GM10266 (cell line): ENCODE measurements around the gene SLC25A41.

Source experiments
- DNase-seq: peaks from one replicate; pipeline ENCODE4 v3.0.0; 2012; ENCODE audit errors: extremely low spot score
- TF ChIP-seq, protein P1 (sequence below): IDR thresholded peaks from 2 replicates; pipeline ENCODE4 v1.5.1; 2012; ENCODE audit warnings: mild to moderate bottlenecking, low read depth; ENCODE audit not compliant: control insufficient read depth, insufficient read depth; ENCODE audit errors: missing control alignments

The SLC25A41 gene

DNA sequence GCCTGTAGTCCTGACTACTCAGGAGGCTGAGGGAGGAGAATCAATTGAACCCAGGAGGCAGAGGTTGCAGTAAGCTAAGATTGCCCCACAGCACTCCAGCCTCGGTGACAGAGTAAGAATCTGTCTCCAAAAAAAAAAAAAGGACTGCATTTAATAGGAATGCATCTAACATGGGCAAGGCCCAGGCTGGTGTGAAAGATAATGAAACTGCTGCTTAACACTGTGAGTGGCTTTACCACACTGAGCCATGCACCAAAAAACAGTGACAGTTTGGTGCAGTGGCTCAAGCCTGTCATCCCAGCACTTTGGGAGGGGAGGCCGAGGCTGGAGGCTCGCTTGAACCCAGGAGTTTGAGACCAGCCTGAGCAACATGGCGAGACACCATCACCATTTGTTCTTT lies 49.2 kb downstream of the SLC25A41 start:
- no peak for DNase-seq
- TF ChIP-seq, protein P1, sequence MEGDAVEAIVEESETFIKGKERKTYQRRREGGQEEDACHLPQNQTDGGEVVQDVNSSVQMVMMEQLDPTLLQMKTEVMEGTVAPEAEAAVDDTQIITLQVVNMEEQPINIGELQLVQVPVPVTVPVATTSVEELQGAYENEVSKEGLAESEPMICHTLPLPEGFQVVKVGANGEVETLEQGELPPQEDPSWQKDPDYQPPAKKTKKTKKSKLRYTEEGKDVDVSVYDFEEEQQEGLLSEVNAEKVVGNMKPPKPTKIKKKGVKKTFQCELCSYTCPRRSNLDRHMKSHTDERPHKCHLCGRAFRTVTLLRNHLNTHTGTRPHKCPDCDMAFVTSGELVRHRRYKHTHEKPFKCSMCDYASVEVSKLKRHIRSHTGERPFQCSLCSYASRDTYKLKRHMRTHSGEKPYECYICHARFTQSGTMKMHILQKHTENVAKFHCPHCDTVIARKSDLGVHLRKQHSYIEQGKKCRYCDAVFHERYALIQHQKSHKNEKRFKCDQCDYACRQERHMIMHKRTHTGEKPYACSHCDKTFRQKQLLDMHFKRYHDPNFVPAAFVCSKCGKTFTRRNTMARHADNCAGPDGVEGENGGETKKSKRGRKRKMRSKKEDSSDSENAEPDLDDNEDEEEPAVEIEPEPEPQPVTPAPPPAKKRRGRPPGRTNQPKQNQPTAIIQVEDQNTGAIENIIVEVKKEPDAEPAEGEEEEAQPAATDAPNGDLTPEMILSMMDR, result no peak

DNA sequence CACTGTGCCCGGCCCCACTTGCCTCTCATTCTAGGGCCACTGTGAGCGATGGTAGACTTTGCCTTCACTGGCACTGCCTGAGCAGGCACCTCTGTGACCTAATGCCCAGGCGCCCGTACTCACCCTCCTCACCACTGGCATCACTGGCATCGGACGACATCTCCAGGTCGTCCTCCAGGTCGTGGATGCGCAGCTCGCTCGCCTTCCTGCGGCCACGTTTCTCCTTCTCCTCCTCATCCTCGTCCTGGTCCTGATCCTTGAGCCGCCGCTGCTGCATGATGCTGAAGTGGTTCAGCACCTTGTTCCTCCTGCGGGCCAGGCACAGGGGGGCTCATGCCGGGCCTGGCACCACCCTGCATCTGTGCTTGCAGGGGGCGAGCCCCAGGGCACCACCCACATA lies 50.4 kb downstream of the SLC25A41 start:
- no peak for DNase-seq
- TF ChIP-seq, protein P1, result no peak

DNA sequence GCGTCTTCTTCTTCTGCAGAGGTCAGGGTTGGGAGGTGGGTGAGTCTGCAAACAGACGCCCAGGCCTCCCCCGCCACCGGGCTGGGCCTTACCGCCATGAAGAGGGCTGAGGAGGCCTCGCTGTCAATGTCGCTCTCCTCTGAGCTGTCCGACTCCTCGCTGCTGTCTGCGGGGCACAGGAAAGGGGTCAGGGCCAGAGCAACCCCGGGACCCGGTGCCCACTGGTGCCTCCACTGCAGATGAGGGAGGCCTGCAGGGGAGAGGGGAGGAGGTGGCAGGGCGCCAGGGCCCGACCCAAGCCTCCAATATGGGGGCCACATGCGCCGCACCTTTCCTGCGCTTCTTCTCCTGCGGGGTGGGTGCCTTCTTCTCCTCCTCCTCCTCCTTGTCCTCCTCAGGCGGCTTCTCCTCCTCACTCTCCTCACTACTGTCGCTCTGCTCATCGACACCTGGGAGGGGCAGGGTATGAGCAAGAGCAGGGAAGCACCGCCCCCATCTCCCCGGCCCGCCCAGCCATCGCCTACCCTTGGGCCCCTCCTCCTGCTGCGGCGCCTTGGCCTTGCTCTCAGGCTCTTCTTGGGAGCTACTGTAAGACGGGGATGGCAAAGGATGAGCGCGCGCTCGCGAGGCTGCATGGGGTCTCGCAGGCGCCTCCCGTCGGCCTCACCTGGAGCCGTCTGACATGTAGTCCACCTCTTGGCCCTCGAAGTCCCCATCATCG lies 52.4 kb downstream of the SLC25A41 start:
- no peak for DNase-seq
- TF ChIP-seq, protein P1, result no peak

DNA sequence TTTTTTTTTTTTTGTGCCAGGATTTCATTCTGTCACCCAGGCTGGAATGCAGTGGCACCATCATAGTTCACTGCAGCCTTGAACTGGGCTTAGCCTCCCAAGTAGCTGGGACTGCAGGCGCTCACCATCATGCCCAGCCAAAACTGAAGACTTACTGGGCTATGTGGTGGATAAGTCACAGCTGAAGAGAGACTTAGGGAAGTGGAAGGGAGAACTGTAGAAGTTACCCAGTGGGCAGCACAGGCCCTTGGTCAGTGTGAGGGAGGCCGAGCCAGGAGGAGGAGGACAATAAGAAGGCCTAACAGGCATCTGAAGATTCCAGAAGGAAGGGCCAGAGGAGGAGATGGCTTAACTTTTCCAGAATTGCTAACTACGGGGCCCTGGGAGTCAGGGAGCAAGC lies 53.8 kb downstream of the SLC25A41 start:
- TF ChIP-seq, protein P1, result no peak
- DNase-seq, result no peak

DNA sequence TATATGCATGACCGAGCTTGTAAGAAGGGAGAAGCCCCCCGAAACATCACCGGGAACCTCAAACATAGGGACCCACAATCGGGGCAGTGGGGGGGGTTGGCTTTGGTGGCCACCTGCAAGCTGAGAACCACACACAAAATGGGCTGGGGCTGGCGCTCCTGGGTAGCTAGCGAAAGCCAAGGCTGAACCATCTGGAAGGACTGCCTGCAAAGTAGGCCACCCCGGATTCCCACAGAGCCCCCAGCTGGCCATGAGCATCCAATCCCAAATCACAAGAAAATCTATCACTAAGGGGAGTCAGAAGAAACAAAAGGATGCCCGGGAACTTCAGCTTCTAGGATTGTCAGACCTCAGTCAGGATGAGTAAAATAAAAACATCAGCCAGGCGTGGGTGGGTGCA lies 55.1 kb downstream of the SLC25A41 start:
- no peak for DNase-seq
- TF ChIP-seq, protein P1, result no peak

DNA sequence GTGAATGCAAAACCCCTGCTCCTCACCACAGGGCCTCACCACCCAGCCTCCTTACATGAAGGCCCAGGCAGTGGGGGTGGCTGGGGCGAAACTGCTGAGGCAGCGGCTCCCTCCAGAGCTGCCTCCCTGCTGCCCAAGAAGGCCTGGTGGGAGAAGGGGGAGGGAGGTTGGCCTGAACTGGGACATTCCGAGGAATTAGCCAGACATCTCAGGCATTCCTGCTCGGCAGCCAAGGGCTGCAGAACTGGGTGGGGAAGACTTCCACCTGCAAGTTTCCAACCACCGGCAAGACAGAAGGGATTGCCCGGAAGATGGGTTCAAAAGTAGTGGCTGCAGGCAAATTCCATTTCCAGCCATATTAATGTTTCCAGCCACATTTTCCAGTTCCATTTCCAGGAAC lies 55.5 kb downstream of the SLC25A41 start:
- TF ChIP-seq, protein P1, result no peak
- DNase-seq, result no peak

DNA sequence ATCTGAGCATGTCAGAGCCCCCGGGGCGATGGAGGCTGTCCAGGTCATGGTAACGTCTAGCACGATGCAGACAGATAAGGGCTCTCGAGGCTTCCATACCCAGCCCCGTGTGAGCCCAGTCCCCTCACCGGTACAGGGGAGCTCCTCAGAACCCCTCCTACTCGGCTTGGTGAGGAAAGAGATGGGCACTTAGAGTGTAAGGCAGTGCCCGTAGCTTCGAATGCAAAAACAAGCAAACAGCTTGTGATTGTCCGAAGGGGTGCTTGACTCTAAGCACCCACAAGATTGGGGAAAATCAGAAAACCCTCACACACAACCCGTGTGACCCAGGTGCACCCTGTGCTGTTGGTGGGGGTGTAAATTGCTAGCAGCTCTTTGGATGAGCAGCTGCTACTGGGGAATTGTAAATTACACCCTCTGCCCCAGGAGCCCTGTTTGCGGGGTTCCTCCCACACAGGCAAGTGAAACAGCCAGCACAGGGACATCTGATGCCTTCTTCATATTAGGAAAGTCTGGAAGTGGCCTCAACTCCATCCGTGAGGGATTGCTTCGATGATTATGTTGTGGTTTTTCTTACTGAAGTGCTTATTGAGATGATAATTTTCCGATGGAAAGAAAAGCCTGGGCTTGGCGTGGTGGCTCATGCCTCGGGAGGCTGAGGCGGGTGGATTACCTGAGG lies 56.9 kb downstream of the SLC25A41 start:
- TF ChIP-seq, protein P1, result no peak
- no peak for DNase-seq
